Measurements from ENCODE around the gene SLC6A5.

SLC6A5 gene

DNA sequence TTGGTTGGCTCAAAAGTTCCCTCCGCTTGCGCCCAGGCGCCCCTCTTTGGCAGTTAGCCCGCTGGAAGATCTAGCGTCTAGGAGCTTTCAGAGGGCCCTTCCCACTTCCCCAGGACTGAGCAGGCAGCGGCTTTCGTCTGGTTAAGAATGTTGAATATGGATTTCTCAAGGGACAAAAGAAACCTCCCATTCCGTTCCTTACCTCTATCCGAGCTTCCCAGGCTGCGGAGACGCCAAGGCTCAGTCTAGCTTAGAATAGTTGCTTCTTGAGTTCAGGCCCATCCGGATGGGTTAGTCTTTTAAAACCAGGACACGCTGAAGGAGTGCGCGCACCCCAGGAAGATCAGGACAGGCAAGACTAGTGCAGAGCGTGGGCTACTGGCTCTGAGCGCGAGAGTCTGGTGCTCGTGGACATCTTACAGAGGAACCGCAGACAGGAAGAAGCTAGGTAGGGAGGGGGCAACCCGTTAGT, 71.6 kb downstream of the SLC6A5 start:
- H3K9ac ChIP-seq (ENCODE audit: low read length), result no peak overlapping the region
- H3K27me3 ChIP-seq (ENCODE audit: control insufficient read depth, insufficient read depth, low read length), result peaks cover 75% of the 10 kb centered on the region
- no peak overlapping the region for H3K27ac ChIP-seq (ENCODE audit: low read depth, low read length)
- H3K36me3 ChIP-seq (ENCODE audit: control insufficient read depth, insufficient read depth, low read length), result no peaks in the 10 kb centered on the region
- H3K9me3 ChIP-seq (ENCODE audit: control insufficient read depth, insufficient read depth, low read depth, low read length), result no peaks in the 10 kb centered on the region
- peaks cover 20% of the 10 kb centered on the region for H3K4me1 ChIP-seq (ENCODE audit: control insufficient read depth, insufficient read depth, low read length)
- H3K4me3 ChIP-seq (ENCODE audit: low read depth, low read length), result peak overlapping the region; percentile 79

DNA sequence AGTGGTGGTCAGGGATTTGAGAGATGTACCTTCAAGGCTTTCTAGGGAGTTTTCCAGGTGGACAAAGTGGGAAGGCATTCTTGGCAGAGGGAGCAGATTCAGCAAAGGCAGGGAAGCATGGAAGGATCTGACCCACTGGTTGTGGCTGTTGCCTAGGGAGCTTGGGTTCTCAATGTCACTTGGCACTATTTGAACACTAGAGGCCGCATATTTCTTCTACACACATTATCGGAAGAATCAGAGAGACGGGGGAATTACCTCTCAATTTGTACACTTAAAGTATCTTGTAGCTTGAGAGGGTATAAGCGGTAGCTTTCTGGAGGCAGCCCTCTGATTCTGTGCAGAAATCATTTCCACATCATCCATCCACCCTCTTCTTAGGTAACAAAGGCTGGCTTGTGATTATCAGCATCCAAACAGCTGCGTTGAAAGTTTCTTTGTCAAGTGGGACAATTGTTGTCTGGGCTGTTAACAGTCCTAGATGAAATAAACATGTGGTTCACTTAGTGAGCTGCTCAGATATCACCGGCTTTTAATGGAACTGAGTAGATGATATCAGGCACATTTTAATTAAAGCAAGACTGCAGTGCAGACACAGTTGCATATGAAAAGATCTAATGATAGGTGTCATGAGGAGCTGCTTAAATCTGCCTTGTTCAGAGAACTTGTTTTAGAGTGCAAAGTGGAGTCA, 72.6 kb downstream of the SLC6A5 start:
- H3K27me3 ChIP-seq (ENCODE audit: control insufficient read depth, insufficient read depth, low read length), result peaks cover 64% of the 10 kb centered on the region
- H3K9me3 ChIP-seq (ENCODE audit: control insufficient read depth, insufficient read depth, low read depth, low read length), result no peaks in the 10 kb centered on the region
- no peak overlapping the region for H3K4me3 ChIP-seq (ENCODE audit: low read depth, low read length)
- H3K9ac ChIP-seq (ENCODE audit: low read length), result no peak overlapping the region
- peaks cover 20% of the 10 kb centered on the region for H3K4me1 ChIP-seq (ENCODE audit: control insufficient read depth, insufficient read depth, low read length)
- no peak overlapping the region for H3K27ac ChIP-seq (ENCODE audit: low read depth, low read length)
- no peaks in the 10 kb centered on the region for H3K36me3 ChIP-seq (ENCODE audit: control insufficient read depth, insufficient read depth, low read length)

DNA sequence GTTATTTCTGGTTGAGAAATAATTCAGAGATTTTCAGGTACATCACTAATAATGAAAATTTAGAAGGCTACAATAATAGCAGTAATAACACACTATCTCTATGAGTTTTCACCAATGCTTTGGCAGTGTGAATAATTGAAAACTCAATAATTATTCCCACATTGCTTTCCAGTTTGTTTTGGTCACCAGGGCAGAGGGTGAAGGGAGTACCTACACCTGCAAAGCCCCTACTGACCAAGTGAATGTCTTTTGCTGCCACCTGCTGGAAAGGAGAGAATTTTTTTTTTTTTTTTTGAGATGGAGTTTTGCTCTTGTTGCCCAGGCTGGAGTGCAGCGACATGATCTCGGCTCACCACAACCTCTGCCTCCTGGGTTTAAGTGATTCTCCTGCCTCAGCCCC, 73.2 kb downstream of the SLC6A5 start:
- Histone ChIP-seq H3K9me3 (ENCODE audit: control insufficient read depth, insufficient read depth, low read depth, low read length) (no peaks in the 10 kb centered on the region), H3K9ac (ENCODE audit: low read length) (no peak overlapping the region), H3K4me3 (ENCODE audit: low read depth, low read length) (no peak overlapping the region), H3K36me3 (ENCODE audit: control insufficient read depth, insufficient read depth, low read length) (no peaks in the 10 kb centered on the region), H3K4me1 (ENCODE audit: control insufficient read depth, insufficient read depth, low read length) (peaks cover 20% of the 10 kb centered on the region), H3K27me3 (ENCODE audit: control insufficient read depth, insufficient read depth, low read length) (peaks cover 59% of the 10 kb centered on the region), H3K27ac (ENCODE audit: low read depth, low read length) (no peak overlapping the region)

DNA sequence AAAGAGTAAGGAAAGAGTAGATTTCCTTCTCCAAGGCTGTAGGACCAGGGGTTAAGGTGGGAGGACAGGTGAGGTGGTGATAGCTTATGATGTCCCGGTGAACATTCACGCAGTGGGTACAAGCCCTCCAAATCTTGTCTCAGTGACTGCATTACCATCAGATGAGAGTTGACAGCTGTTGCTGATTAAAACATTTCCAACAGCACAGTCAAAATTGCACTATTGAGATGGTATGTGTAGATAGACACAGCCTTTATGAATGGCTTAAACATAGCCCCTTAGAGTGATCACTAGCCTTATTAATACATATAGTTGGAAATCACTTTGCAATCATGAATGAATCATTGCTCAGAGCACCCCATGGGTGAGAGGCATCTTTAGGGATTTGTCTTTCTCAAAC, 77.2 kb downstream of the SLC6A5 start:
- Histone ChIP-seq H3K9ac (ENCODE audit: low read length) (no peak overlapping the region), H3K4me1 (ENCODE audit: control insufficient read depth, insufficient read depth, low read length) (no peaks in the 10 kb centered on the region), H3K36me3 (ENCODE audit: control insufficient read depth, insufficient read depth, low read length) (no peaks in the 10 kb centered on the region)

DNA sequence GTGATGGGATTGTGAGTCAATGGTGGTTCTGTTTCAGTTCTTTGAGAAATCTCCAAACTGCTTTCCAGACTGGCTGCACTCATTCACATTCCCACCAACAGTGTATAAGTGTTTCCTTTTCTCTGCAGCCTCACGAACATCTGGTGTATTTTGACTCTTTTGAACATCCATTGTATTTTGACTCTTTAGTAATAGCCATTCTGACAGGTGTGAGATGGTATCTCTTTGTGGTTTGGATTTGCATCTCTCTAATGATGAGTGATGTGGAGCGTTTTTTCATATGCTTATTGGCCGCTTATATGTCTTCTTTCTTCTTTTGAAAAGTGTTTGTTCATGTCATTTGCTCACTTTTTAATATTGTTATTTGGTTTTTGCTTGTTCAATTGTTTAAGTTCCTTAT, 89.4 kb downstream of the SLC6A5 start:
- Histone ChIP-seq H3K4me3 (ENCODE audit: low read depth, low read length) (no peak overlapping the region), H3K36me3 (ENCODE audit: control insufficient read depth, insufficient read depth, low read length) (no peaks in the 10 kb centered on the region), H3K9ac (ENCODE audit: low read length) (no peak overlapping the region), H3K9me3 (ENCODE audit: control insufficient read depth, insufficient read depth, low read depth, low read length) (no peaks in the 10 kb centered on the region), H3K27me3 (ENCODE audit: control insufficient read depth, insufficient read depth, low read length) (no peaks in the 10 kb centered on the region), H3K27ac (ENCODE audit: low read depth, low read length) (no peak overlapping the region), H3K4me1 (ENCODE audit: control insufficient read depth, insufficient read depth, low read length) (no peaks in the 10 kb centered on the region)

More for the DNA sequence above, 77.2 kb downstream of the SLC6A5 start:
- Histone ChIP-seq H3K9me3 (ENCODE audit: control insufficient read depth, insufficient read depth, low read depth, low read length) (no peaks in the 10 kb centered on the region), H3K27ac (ENCODE audit: low read depth, low read length) (no peak overlapping the region), H3K27me3 (ENCODE audit: control insufficient read depth, insufficient read depth, low read length) (peaks cover 18% of the 10 kb centered on the region), H3K4me3 (ENCODE audit: low read depth, low read length) (no peak overlapping the region)

DNA sequence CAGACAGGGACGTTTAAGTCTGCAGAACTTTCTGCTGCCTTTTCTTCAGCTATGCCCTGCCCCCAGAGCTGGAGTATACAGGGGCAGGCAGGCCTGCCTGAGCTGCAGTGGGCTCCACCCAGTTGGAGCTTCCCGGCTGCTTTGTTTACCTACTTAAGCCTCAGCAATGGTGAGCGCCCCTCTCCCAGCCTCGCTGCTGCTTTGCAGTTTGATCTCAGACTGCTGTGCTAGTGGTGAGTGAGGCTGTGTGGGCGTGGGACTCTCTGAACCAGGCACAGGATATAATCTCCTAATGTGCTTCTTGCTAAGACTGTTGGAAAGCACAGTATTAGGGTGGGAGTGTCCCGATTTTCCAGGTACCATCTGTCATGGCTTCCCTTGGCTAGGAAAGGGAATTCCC, 108.5 kb downstream of the SLC6A5 start:
- H3K9ac ChIP-seq (ENCODE audit: low read length), result no peak overlapping the region
- H3K4me1 ChIP-seq (ENCODE audit: control insufficient read depth, insufficient read depth, low read length), result no peaks in the 10 kb centered on the region
- no peaks in the 10 kb centered on the region for H3K36me3 ChIP-seq (ENCODE audit: control insufficient read depth, insufficient read depth, low read length)
- H3K27me3 ChIP-seq (ENCODE audit: control insufficient read depth, insufficient read depth, low read length), result no peaks in the 10 kb centered on the region
- H3K27ac ChIP-seq (ENCODE audit: low read depth, low read length), result no peak overlapping the region
- H3K9me3 ChIP-seq (ENCODE audit: control insufficient read depth, insufficient read depth, low read depth, low read length), result peaks cover 7% of the 10 kb centered on the region
- H3K4me3 ChIP-seq (ENCODE audit: low read depth, low read length), result no peak overlapping the region

Data from HUES6 (cell line).